ENCODE data around the gene CEACAM21.

The CEACAM21 gene

GRCh38 chr19:41624937-41625336 is 49.0 kb downstream of the CEACAM21 start:
- H3K27ac ChIP-seq: no peak overlapping the region
- TF ChIP-seq CTCF (IDR thresholded peaks at IDR 0.05): no peak
- no peak for TF ChIP-seq ZFX (IDR thresholded peaks at IDR 0.05; ENCODE audit: borderline replicate concordance)

GRCh38 chr19:41626278-41626677 is 50.3 kb downstream of the CEACAM21 start:
- TF ChIP-seq ZFX (IDR thresholded peaks at IDR 0.05; ENCODE audit: borderline replicate concordance) (no peak), CTCF (IDR thresholded peaks at IDR 0.05) (no peak)
- H3K27ac ChIP-seq: no peak overlapping the region

GRCh38 chr19:41626877-41627276 is 50.9 kb downstream of the CEACAM21 start, which contains the start of gene CEACAM4:
Gene CEACAM4 (minus strand): TSS chr19:41627074. CDS start chr19:41626963, 111 bp downstream.
- no peak for TF ChIP-seq CTCF (IDR thresholded peaks at IDR 0.05)
- TF ChIP-seq ZFX (IDR thresholded peaks at IDR 0.05; ENCODE audit: borderline replicate concordance): no peak
- no peak within 1 kb of the TSS for H3K27ac ChIP-seq

GRCh38 chr19:41627966-41628675 is 52.2 kb downstream of the CEACAM21 start:
- TF ChIP-seq CTCF (IDR thresholded peaks at IDR 0.05) (no peak), ZFX (IDR thresholded peaks at IDR 0.05; ENCODE audit: borderline replicate concordance) (no peak)
- H3K27ac ChIP-seq: no peak overlapping the region
